Activated naive CD4-positive, alpha-beta T cell treated with anti-CD3 and anti-CD28 coated beads, Interleukin-2, amount 50 U/mL, for 72 hours (primary cell): ENCODE results near the gene INF2. TPM values are rescaled to one million over a fixed set of nuclear protein-coding genes. Genes with fewer than 3 reads are reported as not detected.

ENCODE experiments used
- ATAC-seq, 2 donors: fragments of 150-1000 bp; cut with Tn5 transposase; 2 replicates each; pipeline ENCODE4 v1.10.0; 2021; ENCODE audit warnings: mild to moderate bottlenecking in 2 of 2, moderate library complexity in 2 of 2
- DNase-seq, 2 donors: peaks; one replicate each; pipeline ENCODE4 v3.0.0; 2021 to 2022; ENCODE audit warnings: low spot score in 2 of 2
- H3K27ac Mint-ChIP-seq, 2 donors: one replicate each; pipeline ENCODE4 v1.8.0; 2022; ENCODE audit warnings: mild to moderate bottlenecking in 2 of 2, mixed read lengths in 2 of 2
- H3K36me3 Mint-ChIP-seq, 2 donors: one replicate each; pipeline ENCODE4 v1.8.0; 2022; ENCODE audit warnings: mixed read lengths in 2 of 2
- H3K9me3 Mint-ChIP-seq, 2 donors: one replicate each; pipeline ENCODE4 v1.8.0; 2022; ENCODE audit warnings: mixed read lengths in 2 of 2
- total RNA-seq, 2 donors: library from RNA; stranded (reverse); gene quantifications; one replicate each; pipeline ENCODE4 v1.2.3, GENCODE V29; 2022

Gene INF2
- total RNA-seq, 2 donors from 2014 or later = 48.6 to 82.7 TPM

DNA sequence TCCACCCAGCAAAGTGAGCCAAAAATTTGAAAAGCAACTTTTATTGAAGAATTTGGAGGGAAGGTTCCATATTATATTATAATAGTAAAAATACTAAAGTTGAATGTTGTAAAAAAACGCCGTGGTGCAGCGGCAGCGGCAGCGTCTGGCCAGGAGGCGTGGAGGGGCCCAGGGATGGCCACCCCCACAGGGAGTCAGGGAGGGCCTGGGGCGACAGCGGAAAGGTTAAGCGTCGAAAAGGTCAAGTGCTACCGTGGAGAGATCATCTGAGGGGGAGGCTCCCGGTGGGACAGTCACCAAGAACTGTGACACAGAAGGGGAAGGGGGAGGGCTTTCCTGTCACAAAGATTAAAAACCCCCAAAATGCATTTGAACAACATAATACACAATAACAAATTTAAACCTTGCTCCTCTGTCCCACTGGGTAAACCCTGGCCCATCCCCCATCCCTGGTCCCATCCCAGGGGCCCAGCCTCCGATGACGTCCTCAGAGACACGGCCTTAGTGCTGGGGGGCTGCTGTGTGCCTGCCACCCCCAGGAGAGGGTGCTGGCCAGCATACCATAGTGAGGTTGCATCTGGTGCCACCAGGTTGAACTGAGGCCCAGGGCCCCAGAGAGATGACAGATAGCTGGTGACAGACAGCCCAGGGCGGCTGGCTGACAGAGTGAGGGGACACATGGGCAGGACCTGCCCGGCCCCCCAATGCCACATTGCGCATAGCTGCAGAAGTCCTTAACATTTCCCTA is 80.1 kb downstream of the INF2 start:
- H3K36me3 Mint-ChIP-seq = peaks cover 16 to 18% of the 10 kb centered on the region in 2 donors
- ATAC-seq (no peak), DNase-seq (no peak)
- H3K9me3 Mint-ChIP-seq = peaks cover 0 to 4% of the 10 kb centered on the region in 2 donors
- H3K27ac Mint-ChIP-seq = no peak overlapping the region

DNA sequence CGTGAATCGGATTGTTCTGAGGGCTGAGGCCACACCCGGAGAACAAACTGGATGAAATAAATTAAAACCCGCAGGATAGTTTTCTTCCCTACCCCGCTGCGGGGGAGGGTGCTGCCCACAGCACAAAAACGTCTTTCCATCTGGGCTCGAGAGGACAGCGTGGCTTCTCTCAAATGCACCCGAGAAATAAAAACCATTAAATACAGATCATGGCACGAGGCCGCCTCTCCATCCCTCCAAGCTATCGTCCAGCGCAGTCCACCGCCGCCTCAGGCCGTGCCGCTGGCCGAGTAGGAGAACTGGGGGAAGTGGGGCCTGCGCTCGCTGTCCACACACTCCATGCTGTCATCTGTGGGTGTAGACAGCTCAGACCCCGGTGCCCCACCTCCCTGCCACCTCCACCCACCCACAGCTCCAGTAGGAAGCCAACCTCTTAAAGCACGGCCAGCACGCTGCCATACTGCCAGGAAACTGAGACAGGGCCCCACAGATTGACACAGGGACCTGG is 80.7 kb downstream of the INF2 start:
- no peak for DNase-seq
- no peak for ATAC-seq
- Mint-ChIP-seq H3K36me3 (peaks cover 16 to 18% of the 10 kb centered on the region in 2 donors), H3K27ac (no peak overlapping the region), H3K9me3 (peaks cover 0 to 4% of the 10 kb centered on the region in 2 donors)

DNA sequence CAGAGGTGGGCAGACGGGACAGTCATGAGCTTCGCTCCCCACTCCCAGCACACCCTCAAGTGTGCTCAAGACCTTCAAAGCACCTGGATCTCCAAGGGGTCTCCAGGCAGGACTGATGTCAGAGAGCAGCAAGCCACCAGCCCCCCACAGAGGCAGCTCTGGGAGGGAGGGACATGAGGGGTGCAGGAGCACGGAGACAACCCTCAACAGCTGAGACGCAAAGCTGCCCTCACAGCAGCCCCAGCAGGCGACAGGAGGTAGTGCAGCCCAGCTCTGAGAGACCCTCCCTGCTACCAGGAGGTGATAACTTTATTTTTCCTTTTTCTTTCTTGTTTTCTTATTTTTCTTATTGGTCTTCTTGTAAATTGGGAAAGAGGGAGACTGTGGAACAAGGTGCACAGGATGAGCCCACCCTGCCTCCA is 81.4 kb downstream of the INF2 start:
- peak overlapping the region in 1 of 2 donors; percentile 27 for H3K27ac Mint-ChIP-seq
- peaks cover 16 to 18% of the 10 kb centered on the region in 2 donors for H3K36me3 Mint-ChIP-seq
- peaks cover 0 to 4% of the 10 kb centered on the region in 2 donors for H3K9me3 Mint-ChIP-seq
- ATAC-seq (no peak), DNase-seq (peak in 1 of 2 donors; percentile 35)

DNA sequence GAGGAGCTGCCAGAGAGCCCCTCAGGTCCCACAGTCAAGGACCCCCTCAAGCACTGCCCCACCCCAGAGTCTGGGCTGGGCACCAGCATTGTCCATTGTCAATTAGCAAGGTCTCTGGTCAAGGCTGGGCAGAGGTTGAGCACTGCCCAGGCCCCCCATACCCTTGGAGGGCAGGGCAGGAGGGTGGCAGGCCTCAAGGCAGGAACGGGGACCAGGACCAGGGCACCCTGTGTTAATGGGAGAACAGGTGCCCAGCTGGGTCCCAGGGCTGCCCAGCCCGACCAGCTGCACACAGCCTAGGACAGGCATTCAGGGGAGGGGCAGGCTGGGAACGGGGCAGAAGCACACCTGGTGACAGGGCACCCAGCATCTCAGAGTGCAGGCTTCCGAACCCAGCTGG is 82.0 kb downstream of the INF2 start:
- Mint-ChIP-seq H3K36me3 (peaks cover 18 to 21% of the 10 kb centered on the region in 2 donors), H3K9me3 (peaks cover 0 to 4% of the 10 kb centered on the region in 2 donors), H3K27ac (peak overlapping the region in 1 of 2 donors; percentile 27)
- ATAC-seq = no peak
- DNase-seq = no peak

Other genes with a start within 250 kb of the INF2 start
- gene C14orf180, start 109.9 kb upstream of the INF2 start, total RNA-seq = not detected
- gene TMEM179, start 84.8 kb upstream of the INF2 start, total RNA-seq = under 1 TPM in 1 of 2 donors, not detected in 1; 0.23 TPM
- gene ADSS1, start 34.6 kb downstream of the INF2 start, total RNA-seq = 1 to 10 TPM; 2.7 to 7.3 TPM
- gene SIVA1, start 63.5 kb downstream of the INF2 start, total RNA-seq = 10 to 100 TPM; 86.1 to 87.1 TPM
- gene AKT1, start 106.1 kb downstream of the INF2 start, total RNA-seq = 100 to 1,000 TPM; 111 to 113 TPM
- gene ZBTB42, start 111.5 kb downstream of the INF2 start, total RNA-seq = 1 to 10 TPM; 2.0 to 2.9 TPM
- 1 to 10 TPM; 6.0 to 9.4 TPM for gene CEP170B, start 175.7 kb downstream of the INF2 start, total RNA-seq
- gene PLD4, start 235.3 kb downstream of the INF2 start, total RNA-seq = under 1 TPM in 1 of 2 donors, not detected in 1; 0.04 TPM